ENCODE results near the gene GDF2.

DNA sequence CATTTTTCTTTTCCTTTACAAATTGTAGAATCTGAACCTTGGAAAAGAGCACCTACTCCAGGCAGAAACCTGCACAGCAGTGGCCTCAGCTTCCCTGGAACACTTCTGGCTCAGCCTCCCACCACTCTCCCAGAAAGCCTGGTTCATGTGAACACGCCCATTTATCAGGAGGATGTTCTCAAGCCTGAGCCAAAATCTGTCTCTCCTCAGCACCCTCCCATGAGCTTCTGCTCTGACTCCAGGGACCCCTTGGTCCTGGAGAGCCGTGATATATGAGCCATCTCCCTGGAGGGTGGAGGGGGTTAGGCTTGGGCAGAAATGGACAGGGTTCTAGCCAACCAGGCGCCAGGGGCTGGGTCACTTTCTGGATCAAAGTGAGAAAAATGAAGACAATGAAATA, 10.1 kb downstream of the GDF2 start:
- TF ChIP-seq, protein P1, sequence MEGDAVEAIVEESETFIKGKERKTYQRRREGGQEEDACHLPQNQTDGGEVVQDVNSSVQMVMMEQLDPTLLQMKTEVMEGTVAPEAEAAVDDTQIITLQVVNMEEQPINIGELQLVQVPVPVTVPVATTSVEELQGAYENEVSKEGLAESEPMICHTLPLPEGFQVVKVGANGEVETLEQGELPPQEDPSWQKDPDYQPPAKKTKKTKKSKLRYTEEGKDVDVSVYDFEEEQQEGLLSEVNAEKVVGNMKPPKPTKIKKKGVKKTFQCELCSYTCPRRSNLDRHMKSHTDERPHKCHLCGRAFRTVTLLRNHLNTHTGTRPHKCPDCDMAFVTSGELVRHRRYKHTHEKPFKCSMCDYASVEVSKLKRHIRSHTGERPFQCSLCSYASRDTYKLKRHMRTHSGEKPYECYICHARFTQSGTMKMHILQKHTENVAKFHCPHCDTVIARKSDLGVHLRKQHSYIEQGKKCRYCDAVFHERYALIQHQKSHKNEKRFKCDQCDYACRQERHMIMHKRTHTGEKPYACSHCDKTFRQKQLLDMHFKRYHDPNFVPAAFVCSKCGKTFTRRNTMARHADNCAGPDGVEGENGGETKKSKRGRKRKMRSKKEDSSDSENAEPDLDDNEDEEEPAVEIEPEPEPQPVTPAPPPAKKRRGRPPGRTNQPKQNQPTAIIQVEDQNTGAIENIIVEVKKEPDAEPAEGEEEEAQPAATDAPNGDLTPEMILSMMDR (IDR thresholded peaks at IDR 0.05), result no peak
- no peak for TF ChIP-seq POLR2A (IDR thresholded peaks at IDR 0.05)

All from esophagus squamous epithelium (tissue), 4 donors.